Endothelial cell (in vitro differentiated cells): ENCODE data around the gene SNCB. TPM values are rescaled to one million over a fixed set of nuclear protein-coding genes. Genes with fewer than 3 reads are reported as not detected.

ENCODE experiments used
- DNase-seq: peaks from one replicate; pipeline ENCODE4 v3.0.0; 2021; ENCODE audit warnings: low spot score
- H3K27ac Mint-ChIP-seq: one replicate; pipeline ENCODE4 v1.8.0; 2021; ENCODE audit warnings: mixed read lengths, inconsistent platforms; ENCODE audit not compliant: unreplicated experiment
- H3K27me3 Mint-ChIP-seq: one replicate; pipeline ENCODE4 v1.8.0; 2021; ENCODE audit warnings: mild to moderate bottlenecking, moderate library complexity, mixed read lengths, inconsistent platforms; ENCODE audit not compliant: unreplicated experiment
- H3K36me3 Mint-ChIP-seq: one replicate; pipeline ENCODE4 v1.8.0; 2021; ENCODE audit warnings: mild to moderate bottlenecking, low read depth, mixed read lengths, inconsistent platforms; ENCODE audit not compliant: unreplicated experiment
- H3K4me1 Mint-ChIP-seq: one replicate; pipeline ENCODE4 v1.8.0; 2021; ENCODE audit warnings: mild to moderate bottlenecking, mixed read lengths, inconsistent platforms; ENCODE audit not compliant: unreplicated experiment
- H3K4me3 Mint-ChIP-seq: one replicate; pipeline ENCODE4 v1.8.0; 2021; ENCODE audit warnings: mild to moderate bottlenecking, mixed read lengths, inconsistent platforms; ENCODE audit not compliant: unreplicated experiment
- H3K9me3 Mint-ChIP-seq: one replicate; pipeline ENCODE4 v1.8.0; 2021; ENCODE audit warnings: mixed read lengths, inconsistent platforms; ENCODE audit not compliant: unreplicated experiment
- total RNA-seq: library from RNA; stranded (reverse); fragmentation: NEBNext Ultra II Directional; extraction: Animal tissue kit (Norgen Biotek cat#: 25700); gene quantifications from one replicate; pipeline ENCODE4 v1.2.1, GENCODE V29; 2021; ENCODE audit not compliant: unreplicated experiment
- TF ChIP-seq, protein P1 (sequence below): fragments of 200-600 bp; sonication (generic); IDR thresholded peaks from one replicate; pipeline ENCODE4 v1.5.0; 2021; ENCODE audit warnings: antibody characterized with exemption; ENCODE audit not compliant: unreplicated experiment

Gene SNCB
- total RNA-seq, 1 donor from 2014 or later = 0.80 TPM

DNA sequence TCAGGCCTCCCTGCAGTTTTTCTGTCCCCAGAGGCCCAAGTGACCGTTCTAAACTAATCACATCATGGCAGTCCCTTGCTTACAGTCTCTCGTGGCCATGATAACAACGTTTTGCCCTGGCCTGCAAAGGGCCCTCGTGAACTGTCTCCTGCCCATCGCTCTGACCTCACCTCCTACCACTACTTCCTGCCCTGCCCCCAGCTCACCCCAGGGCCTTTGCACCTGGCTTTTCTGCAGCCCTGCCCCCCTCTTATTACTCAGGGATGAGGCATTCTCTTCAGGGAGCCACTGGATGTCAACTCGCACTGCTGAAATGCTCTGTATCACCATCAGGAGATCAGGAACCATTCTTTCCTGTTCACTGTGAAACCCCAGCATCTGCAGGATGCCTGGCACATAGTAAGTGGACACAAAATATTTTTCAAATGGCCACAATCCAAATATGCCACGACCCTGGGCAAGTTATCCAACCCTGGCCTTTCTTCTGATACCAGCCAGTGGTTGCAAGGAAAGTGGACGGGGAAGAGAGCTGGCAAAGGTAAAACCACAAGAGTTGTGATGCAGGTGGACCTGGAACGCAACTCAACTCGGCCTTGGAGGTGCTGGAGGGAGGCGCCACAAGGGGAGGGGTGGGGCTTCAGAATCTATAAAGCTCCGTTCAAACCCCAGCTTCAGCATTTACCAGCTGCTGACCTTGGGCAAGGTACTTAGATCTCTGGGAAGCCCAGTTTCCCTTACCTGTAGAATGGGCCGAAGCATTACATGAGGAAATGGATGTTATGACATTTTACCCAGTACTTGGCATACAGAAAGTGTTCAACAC lies 1.7 kb downstream of the SNCB start:
- Mint-ChIP-seq H3K4me1 (peaks cover 12% of the 10 kb centered on the region), H3K27ac (no peak overlapping the region), H3K9me3 (no peaks in the 10 kb centered on the region), H3K27me3 (peaks cover 13% of the 10 kb centered on the region), H3K36me3 (no peaks in the 10 kb centered on the region), H3K4me3 (peak overlapping the region; percentile 62)
- no peak for DNase-seq
- TF ChIP-seq, protein P1, sequence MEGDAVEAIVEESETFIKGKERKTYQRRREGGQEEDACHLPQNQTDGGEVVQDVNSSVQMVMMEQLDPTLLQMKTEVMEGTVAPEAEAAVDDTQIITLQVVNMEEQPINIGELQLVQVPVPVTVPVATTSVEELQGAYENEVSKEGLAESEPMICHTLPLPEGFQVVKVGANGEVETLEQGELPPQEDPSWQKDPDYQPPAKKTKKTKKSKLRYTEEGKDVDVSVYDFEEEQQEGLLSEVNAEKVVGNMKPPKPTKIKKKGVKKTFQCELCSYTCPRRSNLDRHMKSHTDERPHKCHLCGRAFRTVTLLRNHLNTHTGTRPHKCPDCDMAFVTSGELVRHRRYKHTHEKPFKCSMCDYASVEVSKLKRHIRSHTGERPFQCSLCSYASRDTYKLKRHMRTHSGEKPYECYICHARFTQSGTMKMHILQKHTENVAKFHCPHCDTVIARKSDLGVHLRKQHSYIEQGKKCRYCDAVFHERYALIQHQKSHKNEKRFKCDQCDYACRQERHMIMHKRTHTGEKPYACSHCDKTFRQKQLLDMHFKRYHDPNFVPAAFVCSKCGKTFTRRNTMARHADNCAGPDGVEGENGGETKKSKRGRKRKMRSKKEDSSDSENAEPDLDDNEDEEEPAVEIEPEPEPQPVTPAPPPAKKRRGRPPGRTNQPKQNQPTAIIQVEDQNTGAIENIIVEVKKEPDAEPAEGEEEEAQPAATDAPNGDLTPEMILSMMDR = no peak

GRCh38 chr5:176627582-176627981 lies 2.8 kb downstream of the SNCB start:
- TF ChIP-seq, protein P1 = no peak
- H3K4me1 Mint-ChIP-seq = peaks cover 12% of the 10 kb centered on the region
- peaks cover 14% of the 10 kb centered on the region for H3K27me3 Mint-ChIP-seq
- H3K36me3 Mint-ChIP-seq = no peaks in the 10 kb centered on the region
- H3K27ac Mint-ChIP-seq = no peak overlapping the region
- DNase-seq = no peak
- H3K9me3 Mint-ChIP-seq = no peaks in the 10 kb centered on the region
- no peak overlapping the region for H3K4me3 Mint-ChIP-seq

DNA sequence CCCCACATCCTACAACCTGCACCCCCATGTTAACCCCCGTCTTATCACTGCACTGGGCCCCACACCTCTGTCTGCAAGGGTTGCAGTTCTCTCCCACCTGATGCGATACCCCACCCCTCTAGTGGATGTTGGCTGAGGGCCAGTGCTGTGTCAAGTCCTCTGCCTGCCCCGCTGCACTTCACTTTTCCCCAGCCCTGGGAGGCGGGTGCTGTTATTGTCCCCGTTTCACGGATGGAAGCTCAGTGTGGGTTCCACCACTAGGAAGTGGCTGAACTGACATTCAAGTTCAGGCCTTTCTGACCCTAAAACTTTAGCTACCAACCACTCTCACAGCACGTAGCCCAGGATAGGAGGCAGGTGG lies 3.5 kb downstream of the SNCB start:
- peaks cover 12% of the 10 kb centered on the region for H3K4me1 Mint-ChIP-seq
- no peaks in the 10 kb centered on the region for H3K9me3 Mint-ChIP-seq
- TF ChIP-seq, protein P1 = no peak
- DNase-seq = no peak
- H3K27me3 Mint-ChIP-seq = peaks cover 16% of the 10 kb centered on the region
- no peak overlapping the region for H3K27ac Mint-ChIP-seq
- H3K4me3 Mint-ChIP-seq = no peak overlapping the region
- no peaks in the 10 kb centered on the region for H3K36me3 Mint-ChIP-seq

DNA sequence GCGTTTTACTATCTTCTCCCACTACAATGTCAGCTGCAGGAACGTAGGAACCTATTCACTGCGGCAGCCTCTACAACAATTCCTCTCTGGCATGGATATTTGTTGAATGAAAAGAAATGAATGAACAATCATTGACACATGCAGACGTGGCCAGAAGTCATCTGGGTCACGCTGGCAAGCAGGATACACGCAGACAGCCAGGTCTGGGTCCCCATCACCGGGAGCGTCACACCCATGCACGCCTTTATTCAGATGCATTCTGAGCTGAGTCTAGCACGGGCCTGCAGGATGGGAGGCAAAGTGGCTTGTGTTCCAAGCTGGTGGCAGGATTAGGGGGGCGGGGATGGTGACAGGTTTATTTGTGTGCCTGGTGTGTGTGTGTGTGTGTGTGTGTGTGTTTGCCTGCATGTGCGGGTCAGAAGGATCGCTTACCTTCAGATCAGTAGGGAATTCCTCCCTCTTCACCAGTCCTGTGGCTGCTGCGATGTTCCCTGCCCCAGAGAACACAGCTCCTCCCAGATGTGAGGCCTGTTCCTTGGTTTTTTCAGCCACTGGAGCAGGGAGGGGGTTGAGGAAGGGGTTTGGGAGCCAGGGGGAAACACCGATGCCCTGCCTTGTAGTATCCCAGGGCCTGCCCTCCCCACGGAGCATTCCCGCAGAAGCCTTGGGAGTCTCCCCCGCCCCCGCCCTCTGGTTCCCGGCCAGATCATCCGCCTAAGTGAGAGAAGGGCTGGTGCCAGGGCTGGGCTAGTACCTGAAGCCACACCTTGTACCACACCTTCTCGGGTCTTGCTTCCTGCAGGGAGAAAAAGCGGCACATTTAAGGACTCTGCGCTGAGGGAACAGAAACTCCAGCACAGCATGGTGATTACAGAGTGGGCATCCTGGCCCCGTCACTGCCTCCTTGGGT lies 4.1 kb downstream of the SNCB start:
- H3K4me1 Mint-ChIP-seq = peaks cover 10% of the 10 kb centered on the region
- DNase-seq = no peak
- TF ChIP-seq, protein P1 = no peak
- peaks cover 16% of the 10 kb centered on the region for H3K27me3 Mint-ChIP-seq
- H3K27ac Mint-ChIP-seq = no peak overlapping the region
- no peaks in the 10 kb centered on the region for H3K36me3 Mint-ChIP-seq
- no peak overlapping the region for H3K4me3 Mint-ChIP-seq
- H3K9me3 Mint-ChIP-seq = no peaks in the 10 kb centered on the region
